AG09309 (cell line): ENCODE results near the gene C6orf120.

ENCODE experiments used
- DNase-seq: peaks from one replicate; pipeline ENCODE4 v3.0.0-alpha.2; 2010; ENCODE audit warnings: low read depth
- H3K4me3 ChIP-seq: 2 replicates; pipeline ENCODE4 v1.5.1; 2011; ENCODE audit warnings: mild to moderate bottlenecking, low read depth, low read length, moderate library complexity; ENCODE audit not compliant: control insufficient read depth
- TF ChIP-seq, protein P1 (sequence below): IDR thresholded peaks from 2 replicates; pipeline ENCODE4 v1.5.1; 2011; ENCODE audit warnings: mild to moderate bottlenecking, low read depth, low read length, inconsistent platforms; ENCODE audit not compliant: insufficient read depth, control insufficient read depth; ENCODE audit errors: missing control alignments

Gene C6orf120

DNA sequence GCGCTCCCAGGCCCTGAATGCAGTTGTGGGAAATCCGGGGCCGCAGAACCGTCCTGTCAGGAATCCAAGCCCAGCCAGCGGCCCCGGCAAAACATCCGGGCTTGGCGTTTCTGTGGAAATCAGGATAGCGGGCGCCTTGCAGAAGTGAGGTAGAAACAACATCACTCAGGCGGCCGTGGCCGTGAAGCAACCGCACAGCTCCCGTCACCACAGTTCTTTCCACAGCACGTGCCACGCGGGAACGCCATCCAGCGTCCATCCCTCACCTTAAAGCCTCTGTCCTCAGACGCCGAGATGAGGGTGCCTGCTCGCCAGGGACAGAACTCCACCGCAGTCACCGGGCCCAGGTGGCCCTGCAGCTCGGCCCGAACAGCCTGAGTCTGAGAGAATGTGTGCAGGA, 34.2 kb upstream of the C6orf120 start:
- TF ChIP-seq, protein P1, sequence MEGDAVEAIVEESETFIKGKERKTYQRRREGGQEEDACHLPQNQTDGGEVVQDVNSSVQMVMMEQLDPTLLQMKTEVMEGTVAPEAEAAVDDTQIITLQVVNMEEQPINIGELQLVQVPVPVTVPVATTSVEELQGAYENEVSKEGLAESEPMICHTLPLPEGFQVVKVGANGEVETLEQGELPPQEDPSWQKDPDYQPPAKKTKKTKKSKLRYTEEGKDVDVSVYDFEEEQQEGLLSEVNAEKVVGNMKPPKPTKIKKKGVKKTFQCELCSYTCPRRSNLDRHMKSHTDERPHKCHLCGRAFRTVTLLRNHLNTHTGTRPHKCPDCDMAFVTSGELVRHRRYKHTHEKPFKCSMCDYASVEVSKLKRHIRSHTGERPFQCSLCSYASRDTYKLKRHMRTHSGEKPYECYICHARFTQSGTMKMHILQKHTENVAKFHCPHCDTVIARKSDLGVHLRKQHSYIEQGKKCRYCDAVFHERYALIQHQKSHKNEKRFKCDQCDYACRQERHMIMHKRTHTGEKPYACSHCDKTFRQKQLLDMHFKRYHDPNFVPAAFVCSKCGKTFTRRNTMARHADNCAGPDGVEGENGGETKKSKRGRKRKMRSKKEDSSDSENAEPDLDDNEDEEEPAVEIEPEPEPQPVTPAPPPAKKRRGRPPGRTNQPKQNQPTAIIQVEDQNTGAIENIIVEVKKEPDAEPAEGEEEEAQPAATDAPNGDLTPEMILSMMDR = no peak
- no peak for DNase-seq
- no peak overlapping the region for H3K4me3 ChIP-seq

DNA sequence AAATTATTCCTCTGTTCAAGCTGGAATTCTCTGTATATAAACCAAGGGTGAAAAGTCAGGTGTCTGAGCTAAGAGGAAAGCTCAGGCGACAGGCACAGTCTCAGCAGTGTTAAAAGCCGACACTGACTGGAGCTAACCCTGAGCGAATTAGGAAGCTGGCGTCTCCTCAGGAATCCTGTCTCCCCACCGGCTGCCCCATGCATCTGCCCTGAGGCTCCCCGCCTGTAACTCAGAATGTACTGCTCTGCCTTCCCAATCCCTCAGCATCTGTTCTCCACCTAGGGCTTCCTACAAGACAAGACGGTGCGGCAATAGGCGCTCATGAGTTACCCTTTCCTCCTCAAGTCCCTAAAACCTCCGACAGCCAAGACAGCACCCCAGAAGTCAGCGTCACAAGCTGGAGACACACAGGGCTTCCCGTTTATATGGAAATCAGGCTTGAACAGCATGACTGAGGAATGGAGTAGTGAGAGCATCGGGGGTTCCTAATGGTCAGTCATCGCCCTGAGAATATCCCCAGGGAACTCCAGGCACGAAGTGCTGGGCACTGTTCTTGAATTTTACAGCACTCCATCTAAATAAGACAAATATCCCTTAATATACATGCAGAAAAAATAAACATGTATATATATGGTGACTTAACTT, 33.6 kb upstream of the C6orf120 start:
- DNase-seq = no peak

DNA sequence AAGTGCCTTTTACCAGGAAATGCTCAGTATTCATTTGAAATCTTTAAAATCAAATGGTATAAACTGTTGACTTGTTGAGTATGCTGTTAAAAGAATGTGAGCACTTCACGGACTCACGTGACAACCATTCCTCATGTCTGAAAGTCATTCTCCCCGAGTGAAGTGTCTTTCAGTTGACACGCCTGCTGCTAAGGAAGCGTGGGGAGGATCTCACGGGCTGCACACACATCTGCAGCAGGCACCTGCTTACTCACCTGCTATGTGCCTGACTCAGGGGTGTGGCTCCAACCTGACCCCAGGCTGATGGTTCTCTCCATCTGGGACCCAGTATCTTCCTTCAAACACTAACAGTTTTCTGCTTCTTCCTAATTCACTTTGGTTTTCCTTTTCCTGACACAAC, 32.8 kb upstream of the C6orf120 start:
- DNase-seq = no peak
- TF ChIP-seq, protein P1 = no peak

More for the DNA sequence above, 33.6 kb upstream of the C6orf120 start:
- TF ChIP-seq, protein P1 = no peak
- no peak overlapping the region for H3K4me3 ChIP-seq

DNA sequence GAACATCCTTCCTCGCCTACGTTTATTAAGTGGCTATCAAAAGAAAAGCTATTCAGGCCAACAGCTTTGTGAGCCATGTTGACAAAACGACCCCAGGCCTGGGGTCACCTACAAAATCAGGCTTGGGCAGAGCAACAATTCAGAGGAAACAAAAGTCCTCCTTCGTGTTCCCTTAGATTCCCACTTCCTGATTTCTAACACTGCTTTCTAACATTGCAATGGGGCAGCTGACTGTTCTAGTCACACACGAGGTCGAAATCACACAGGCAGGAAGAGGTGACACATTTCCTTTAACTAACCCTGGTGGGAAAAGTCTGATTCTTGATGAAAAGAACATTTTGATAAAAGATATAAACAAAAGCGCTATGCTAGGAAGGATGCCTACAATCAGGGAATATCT, 32.0 kb upstream of the C6orf120 start:
- DNase-seq = no peak
- no peak overlapping the region for H3K4me3 ChIP-seq
- TF ChIP-seq, protein P1 = no peak

More for the DNA sequence above, 32.8 kb upstream of the C6orf120 start:
- no peak overlapping the region for H3K4me3 ChIP-seq

DNA sequence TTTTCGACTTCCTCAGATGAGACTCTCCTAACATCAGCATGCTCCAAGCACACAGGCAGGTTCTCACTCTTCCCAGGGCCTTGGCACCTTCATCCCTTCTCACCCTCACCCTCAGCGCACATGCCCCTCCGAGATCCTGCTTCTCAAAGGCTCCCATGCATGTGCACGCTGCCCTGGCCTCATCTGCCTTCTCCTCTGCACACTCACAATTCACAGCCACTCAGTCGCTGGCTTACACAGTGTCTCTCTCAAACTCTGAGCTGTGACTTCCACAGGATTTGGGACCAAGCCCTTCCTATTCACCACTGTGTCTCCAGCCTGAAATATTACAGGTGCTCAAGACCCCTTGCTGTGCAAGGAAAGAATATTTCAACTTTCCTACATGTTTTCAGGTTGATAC, 30.4 kb upstream of the C6orf120 start:
- TF ChIP-seq, protein P1 = no peak
- H3K4me3 ChIP-seq = no peak overlapping the region
- no peak for DNase-seq

DNA sequence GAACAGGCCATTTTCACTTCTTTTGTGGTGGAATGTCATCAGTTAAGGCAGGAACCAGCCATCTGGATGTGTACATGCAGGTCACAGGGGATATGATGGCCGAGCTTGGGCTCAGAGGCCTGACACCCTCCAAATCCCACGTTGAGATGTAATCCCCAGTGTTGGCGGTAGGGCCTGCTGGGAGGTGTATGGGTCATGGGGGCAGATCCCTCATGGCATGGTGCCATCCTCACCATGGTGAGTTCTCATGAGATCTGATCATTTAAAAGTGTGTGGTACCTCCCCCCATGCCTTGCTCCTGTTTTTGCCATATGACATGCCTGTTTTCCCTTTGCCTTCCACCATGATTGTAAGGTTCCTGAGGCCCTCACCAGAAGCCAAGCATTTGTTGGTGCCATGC, 26.9 kb upstream of the C6orf120 start:
- TF ChIP-seq, protein P1 = no peak
- no peak for DNase-seq
- no peak overlapping the region for H3K4me3 ChIP-seq
